ENCODE data around the gene TLCD2.

DNA sequence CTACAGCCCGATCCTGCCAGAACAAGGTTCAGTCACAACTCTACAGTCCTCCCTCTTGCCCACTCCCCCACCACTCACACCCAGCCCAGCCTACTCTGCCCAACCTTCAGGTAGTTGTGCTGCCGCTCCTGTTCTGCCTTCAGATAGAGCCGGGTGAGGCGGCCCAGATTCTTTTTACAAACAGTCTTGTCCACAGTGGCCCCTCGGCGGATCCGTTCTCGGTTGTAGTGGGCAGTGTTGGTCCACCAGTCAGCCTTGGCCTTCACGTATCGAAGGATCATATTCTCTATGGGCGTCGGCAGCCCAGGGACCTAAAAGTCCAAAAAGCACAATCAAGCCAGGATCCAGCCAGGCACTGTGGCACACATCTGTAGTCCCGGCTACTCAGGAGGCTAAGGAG, 33.8 kb downstream of the TLCD2 start:
- no peak for TF ChIP-seq CTCF (IDR thresholded peaks at IDR 0.05; ENCODE audit: low read length)
- no peak for TF ChIP-seq EZH2 (optimal IDR thresholded peaks at IDR 0.05; ENCODE audit: low read depth, low read length)
- no peak for TF ChIP-seq EZH2phosphoT487 (IDR thresholded peaks at IDR 0.05; ENCODE audit: low read length)

Data from MM.1S (cell line).